ENCODE results near the gene MICAL3.

MICAL3 gene

DNA sequence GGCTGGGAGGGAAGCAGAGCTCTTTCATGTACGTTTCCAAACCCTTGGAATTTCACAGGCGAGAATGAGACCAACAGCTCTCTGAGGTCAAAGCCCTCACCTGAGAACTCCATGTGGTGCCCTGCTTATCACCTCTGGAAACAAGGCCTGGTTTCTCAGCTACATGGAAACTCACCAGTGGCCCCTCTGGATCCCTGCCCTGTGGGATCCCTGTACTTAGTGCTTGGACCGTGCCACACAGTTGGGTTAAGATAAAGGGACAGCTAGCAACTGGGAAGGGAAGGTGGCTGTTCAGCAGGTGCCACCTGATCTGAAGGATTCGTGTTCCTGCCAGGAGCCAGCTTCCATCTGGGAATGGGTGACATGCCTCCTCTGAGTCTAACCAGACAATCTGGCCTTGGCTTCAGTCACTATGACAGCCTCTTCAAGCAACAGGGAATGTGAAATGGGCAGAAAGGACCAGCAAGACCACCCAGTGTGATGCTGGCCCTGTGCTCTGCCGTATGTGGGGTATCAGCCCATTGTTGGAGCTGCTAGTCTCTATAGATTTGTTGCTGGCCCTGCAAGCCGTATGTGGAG, 195.8 kb downstream of the MICAL3 start:
- DNase-seq: no peak

DNA sequence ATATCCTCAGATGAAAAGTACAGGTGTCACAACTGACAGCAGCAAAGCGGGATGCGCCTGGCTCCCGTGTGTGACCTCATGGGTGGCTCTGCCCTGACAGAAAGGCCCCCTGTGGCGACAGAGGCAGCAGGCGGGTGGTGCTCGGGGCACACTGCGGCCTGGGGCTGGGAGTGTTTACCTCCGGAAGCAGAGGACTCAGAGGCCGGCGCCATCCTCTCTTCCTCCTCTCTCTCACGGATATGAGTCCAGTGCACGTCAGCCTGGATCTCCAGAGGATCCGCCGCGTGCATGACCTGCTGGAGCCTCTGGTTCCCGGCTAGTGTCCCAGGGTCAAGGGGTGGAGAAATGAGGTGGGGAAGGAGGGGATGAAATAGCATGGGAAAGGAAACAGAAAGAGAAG, 196.9 kb downstream of the MICAL3 start:
- no peak for DNase-seq

DNA sequence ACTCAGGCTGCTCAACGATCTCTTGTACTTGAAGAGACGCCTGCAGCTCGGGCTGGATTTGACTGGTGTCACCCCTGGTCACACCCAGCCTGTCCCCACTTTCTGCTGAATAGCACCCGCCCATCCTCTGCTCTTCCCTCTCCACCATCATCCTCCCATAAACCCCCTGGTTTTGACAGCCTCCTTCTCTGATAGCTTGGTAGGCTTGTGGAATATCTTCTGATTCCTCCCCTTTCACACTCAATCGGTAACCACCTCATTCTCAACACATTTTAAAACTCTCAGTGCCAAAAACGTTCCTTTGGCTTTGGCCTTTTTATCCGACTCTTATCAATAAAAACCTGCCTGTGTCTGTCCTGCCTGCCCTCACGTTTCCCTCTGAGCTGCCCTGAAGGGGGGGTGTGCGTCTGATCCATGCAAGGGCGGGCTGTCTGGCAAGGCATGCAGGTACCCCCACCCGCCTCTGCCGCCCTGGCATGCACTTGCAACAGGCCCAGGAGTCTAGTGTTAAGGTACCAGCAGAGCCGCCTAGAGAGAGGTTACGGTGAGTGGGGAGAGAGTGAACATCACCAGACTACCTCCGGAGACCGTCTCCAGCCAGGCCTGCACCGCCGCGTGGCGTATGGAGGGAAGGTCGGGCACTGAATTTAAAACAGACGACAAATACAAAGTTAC, 198.3 kb downstream of the MICAL3 start:
- no peak for DNase-seq

DNA sequence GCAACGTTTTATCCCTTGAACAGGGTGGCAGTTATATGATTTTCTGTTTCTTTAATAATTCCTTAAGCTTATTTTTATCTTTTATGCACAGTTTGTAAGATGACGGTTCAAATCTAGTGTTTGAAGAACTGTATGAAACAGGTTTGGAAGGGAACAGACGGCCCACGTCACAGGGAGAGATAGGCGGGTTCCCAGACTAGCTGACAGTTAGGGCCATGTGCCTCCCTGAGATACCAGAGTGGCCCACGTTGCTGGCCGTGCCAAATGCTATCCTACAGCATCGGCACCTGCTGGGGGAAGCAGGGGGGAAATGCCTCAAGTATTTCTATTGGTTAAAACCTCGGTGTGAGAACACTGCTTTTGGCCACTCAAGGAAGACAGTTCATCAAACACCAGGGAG, 199.9 kb downstream of the MICAL3 start:
- no peak for DNase-seq

DNA sequence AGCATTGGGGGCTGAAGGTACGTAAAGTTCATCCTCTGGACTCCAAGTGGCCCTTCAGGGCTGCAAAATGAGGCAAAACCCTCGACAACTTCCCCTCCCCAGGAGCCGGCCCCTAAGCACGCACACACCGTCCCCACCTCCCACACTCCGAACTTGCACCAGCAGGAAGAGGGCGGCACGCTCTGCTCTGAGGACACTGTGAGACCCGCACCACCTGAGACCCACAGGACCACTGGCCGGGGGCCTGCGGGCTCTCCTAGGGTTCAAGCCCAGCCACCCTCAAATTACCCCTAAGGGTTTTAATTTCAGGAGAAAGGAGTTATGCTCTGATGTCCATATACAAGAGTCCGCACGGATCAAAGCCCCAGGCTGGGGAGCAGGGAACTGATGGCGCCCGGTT, 200.4 kb downstream of the MICAL3 start:
- no peak for DNase-seq

DNA sequence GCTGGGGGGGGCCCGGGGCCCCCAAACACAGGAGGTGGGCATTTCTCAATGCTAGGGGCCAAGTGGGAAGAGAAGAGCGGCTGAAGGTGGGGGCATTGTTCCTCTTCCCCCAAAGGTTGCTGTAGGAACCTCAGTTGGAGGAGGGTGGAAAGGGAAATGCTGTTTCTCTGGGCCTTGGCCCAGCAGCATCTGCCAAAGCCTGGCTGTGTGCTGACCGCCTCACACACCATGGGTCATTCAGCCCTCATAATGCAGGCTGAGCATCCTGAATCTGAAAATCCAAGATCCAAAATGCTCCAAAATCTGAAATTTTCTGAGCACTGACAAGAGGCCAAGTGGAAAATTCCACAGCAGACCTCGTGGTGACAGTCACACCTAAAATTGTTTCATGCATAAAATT, 201.1 kb downstream of the MICAL3 start:
- no peak for DNase-seq

DNA sequence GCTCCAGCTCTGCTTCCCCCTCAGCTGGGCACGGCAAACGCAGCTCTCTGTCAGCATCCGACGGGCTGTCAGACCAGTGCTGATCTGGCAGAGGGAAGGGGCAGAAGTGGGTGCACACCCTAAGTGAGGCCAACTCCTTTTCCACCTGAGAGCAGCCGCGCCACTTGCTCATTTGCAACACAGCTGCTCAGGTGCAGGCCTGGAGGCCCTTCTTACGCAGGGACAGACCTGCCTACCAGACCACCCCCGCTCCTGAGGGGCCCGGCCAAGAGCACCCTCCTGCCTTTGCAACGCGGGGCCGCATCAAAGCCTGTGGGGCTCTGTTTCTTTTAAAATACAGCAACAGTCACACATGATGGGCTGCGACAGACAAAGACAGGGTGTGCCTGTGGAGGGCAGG, 202.3 kb downstream of the MICAL3 start:
- DNase-seq: no peak

DNA sequence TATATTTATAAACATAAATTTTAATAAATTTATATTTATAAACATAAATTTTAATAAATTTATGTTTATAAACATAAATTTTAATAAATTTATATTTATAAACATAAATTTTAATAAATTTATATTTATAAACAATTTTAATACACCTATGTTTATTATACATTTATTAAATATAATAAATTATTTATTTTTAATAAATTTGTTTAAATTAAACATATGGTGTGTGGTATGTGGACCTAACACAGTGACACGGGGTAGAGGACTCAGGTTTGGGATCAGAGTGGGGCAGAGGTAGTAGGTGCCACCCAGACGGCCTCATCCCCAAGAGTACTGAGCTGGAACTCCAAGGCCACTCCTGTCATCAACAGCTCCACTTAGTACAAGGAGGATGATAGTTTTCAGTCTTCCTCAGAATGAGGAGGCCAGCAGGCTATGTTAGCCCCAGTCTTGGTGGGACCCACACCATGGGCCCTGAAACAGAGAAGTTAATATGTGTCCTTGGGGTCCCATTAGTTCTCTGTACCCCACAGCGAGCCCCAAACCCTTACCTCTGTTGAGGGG, 203.4 kb downstream of the MICAL3 start:
- no peak for DNase-seq

DNA sequence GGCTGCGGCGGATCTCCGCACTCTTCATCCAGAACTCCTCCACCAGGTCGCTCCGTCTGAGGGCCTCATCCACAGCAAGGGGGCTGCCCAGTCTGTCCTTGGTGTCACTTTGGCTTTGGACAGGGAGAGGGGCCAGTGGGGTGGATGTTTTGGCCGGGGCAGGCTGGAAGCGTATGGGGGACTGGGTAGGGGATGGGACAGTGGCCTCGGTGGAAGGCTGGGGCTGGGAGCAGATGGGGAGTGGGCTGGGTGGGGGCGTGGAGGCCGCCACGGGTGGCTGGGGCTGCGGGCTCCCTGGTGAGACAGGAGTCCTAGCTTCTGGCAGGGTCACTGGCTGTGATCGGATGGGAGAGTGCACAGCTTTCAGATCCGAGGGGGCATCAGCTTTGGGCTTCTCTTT, 205.7 kb downstream of the MICAL3 start:
- DNase-seq: no peak

DNA sequence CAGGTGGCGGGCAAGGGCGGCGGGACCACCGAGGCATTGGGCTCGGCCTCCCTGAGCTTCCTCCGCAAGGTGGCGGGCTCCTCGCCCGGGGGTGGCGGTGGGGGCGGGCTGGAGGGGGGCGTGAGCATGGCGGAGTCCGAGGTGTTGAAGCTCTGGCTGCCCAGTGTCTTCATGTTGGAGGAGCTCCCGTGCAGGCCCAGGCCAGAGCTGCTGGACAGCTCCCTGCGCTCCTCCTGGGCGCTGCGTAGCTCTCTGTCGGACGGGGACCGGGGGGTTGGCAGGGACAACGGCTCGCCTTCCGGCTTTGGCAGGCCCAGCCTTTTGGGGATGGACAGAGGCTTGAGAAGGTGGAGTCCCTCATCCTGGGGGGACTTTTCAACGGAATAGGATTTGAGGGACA, 206.2 kb downstream of the MICAL3 start:
- no peak for DNase-seq

DNA sequence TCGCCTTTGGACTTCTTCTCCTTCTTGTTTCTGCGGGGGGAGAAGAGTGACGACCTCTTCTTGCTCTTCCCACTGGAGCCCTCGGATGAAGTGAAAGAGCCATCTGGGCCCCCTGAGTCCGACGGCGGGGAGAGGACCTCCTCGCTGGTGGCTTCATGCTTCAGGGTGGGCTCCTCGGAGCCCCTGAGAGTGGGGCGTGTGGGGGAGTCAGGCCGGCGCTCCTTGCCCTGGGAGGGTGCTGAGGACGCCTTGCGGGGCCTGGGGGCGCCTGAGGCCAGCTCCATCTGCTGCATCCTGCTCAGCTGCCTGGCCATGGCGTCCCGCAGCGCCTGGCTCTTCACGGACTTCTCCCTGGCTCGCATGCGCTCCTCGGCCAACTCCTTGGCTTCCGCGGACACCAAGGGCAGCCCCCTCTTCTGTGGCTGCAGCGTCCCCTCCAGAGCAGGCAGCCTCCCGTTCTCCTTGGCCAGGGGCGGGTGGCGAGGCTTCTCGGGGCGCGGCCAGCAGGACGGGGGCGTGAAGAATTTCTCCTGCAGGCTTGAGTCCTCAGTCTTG, 206.8 kb downstream of the MICAL3 start:
- no peak for DNase-seq

DNA sequence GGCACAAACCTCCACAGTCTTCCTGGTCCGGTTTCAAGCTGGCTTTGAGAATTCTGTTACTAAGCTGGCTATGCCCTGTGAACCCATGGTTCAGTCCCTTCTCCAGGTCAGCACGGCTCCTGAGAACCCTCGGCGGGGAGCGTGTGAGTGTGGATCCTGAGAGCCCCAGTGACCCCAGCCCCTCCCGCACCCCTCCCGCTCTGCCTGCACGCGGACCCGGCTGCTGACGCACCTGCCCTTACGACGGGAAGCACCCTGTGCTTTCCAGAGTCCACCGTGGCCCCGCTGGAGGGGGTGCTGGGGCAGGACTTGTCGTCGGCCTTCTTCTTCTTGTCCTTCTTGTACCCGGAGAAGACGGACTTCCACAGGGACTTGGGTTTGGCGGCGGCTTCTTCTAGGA, 207.3 kb downstream of the MICAL3 start:
- no peak for DNase-seq

DNA sequence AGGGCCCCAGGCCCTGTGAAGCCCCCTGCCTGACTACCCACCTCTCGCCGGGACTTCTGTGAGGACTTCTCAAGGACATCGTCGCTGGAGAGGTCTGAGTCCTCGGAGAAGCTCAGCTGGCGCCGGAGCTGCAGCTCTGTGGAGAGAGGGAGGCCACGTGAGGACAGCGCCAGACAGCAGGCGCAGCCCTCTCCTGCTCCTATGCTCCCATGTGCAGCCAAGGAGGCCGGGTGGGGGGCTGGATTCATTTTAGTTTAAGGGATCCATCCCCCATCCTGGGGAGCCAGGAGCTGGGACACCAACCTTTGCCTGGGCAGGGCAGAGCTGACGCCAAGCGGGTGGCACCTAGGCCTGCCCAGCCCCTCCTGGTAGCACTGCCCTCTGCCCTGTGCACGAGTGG, 207.7 kb downstream of the MICAL3 start:
- no peak for DNase-seq

DNA sequence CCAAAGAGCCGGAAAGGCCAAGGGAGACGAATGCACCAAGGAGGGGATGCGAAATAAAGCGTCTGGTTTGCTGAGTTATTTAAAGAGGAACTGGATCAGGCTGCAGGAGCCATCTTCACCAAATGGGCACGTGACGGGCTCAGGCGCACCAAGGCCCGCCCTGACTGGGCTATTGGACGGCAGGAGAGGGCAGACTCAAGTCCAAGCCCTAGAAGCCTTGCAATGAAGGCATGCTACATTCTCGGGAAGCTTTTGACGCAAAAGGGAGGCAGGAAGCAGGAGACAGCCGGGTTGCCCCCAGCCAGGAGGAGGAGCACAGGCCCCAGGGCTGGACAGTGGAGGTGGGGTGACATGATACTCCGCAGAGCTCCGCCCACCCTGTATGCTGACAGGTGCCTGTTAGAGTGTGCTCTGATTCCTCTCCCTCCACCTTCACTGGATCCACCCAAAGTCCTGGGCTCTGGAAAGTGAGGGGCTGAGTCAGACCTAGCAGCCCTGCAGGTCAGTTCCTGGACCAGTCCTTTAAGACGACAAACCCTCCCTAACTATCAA, 208.6 kb downstream of the MICAL3 start:
- no peak for DNase-seq

DNA sequence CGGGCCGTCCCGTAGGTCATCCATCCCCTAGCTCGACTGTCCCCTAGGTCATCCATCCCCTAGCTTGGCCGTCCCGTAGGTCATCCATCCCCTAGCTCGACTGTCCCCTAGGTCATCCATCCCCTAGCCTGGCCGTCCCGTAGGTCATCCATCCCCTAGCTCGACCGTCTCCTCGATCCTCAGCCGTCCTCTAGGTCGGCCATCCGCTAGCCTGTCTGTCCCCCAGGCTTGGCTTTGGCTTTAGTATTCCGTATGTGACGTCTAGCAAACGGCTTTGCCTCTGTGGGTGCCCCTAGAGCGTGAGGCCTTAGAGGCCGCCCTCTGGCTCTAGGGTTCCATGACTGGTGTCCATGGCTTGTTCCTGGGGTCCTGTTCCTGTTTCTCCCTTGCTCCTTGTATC, 209.5 kb downstream of the MICAL3 start:
- DNase-seq: no peak

DNA sequence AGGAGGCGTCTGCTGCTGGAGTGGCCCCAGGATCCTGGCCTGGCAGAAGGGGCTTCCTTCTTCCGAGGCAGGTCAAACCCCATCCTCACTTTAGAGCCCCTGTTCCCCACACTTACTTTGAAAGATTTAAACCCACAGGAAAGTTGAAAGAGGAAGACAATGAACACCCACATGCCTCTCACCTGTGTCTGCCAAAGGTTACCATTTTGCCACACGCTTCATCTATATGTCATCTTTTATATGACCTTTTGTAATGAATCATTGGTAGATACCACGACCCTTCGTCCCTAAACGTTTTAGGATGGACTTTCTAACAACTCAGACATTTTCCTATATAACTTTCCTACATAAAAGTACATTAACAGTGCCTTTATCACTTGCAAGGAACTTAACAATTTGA, 210.3 kb downstream of the MICAL3 start:
- DNase-seq: no peak

DNA sequence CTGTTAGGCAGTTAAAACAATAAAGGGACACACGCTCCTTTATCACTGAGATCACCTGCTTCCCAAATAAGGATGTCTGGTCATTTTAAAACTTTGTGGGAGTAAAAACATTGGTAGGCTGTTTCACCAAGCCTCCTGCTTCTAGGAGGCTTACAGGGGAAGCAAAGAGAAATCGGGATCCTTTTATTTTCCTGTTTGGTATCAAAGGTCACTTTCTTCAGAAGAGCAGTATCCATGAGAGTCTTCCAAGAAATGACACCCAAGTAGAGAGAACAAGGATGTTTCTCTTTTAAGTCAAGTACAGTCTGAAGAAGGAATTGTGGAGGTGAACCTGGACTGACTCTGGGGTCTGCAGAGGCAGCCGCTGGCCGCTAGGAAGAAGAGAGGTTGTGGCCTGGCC, 213.2 kb downstream of the MICAL3 start:
- DNase-seq: no peak

DNA sequence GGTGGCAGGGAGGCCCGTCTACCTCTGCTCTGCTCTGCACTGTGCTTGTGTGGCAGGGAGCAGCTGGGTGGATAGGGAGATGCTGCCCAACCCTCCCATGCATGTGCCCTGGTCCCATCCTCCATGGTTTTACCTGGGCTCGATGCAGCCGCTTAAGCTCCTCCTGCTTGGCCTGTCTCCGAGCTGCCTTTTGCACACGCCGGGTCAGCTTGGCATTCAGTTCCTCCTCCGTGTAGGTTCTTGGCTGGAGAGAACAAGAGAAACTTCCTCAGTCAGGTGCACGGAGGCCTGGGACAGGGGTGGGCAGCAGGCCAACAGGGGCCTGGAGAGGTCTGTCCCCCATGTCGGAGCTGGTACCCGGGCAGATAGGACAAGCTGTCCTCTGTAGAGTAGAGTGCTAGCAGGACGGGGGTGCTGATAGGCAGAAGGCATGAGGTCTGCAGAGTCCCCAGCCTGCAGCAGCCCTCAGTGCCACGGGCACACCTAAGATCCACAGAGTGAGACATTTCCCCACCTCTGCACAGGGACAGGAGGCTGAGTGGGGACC, 213.7 kb downstream of the MICAL3 start:
- DNase-seq: no peak

DNA sequence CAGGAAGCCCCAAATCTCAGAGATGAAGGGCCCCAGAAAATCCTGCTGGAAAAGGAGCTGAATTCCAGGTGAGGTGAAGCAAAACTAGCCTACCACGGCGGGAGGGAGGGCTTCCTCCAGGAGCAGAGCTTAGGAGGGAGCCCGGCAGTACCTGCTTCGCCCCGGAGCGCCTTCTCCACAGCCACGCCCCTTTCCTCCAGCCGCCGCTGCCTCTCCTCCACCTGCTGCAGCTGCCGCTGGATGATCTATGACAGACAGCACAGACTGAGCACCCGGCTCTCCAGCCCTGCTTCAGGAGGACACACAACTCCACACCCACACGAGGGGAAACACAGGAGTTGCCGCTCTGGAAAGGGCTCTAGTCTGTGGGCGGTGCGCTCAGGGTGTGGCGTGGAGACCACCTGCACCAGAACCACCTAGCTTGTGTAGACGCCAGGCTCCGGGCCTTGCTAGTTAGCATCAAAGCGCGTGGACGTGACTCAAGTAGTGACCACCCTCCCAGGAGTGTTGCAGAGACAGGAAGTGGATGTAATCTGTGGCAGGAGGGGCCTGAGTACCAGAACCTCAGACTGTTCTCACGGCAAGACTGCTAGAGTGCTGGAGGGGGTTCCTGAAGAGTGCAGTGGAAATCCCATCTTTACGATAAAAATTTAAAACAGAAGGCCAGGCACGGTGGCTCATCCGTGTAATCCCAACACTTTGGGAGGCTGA, 215.5 kb downstream of the MICAL3 start:
- DNase-seq: no peak

DNA sequence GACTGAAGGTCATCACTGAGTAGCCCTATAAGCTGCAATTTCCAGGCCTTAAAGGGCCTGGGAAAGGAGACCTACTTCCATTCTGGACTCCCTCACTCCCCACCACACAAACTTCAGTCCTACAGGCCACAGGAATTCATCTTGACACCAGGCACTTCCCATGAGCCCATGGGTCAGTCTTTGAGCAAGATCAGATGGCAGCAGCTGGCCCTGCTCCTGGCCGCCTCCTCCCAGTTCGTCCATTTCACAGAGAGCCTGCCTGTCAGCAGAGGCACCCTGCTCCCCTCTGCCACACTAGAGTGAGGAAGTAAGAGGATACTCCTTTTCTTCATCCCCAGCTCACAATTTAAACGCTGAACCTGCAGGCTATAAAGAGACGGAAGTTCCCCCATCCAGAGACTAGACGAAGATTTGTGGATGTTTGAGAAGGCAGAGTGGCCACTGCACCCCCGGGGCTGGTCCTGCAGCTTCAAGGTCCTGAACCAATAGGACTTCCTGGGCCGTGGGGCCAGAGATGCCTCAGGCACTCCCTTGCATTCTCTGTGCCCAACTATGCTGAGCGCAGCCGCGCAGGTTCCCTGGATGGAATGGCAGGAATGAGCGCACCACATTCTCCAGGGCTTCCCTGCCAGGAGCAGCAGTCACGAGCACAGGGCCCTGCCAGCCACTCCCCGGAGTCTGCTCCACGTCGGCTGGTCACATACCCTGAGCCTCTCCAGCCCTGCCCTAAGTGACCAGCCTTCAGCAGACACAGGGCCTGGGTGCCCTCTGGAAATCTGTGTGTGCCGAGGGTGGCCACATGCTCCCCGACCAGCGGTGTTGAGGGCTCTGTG, 216.6 kb downstream of the MICAL3 start:
- DNase-seq: no peak

DNA sequence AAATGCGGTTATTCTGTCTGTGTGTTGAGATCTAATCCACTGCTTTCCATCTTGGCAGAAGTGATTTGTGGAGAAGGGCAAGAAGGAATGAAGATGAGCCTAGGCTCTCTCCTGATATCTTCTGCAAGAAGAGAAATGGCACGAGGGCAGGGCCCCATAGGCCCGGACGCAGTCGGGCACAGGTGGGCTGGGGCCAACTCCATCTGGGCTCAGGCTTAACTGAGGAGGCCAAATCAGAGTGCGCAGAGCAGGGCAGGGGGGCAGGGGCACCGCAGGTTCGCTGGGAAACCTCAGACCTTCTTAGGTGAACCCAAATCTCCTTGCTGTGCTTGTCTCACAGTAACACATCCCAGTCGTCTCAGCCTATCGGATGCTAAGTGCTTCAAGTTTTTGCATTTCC, 217.3 kb downstream of the MICAL3 start:
- DNase-seq: no peak

DNA sequence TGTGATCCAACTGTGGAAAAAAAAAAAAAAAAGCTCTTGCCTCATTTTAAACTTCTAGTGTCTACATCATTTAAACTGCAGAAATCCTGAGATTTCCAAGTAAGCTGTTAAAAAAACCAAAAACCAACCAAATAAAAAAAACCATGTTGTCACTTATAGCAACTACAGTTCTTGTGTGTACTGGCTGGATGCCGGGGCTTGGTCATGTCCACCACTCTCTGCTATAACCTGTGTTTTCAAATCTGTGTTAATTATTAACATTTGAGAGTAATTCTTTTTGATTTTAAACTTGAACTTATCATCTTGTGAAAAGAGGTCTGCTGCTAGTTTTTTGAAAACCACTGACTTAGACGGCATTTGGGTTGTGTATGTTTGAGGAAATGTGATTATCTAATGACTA, 217.9 kb downstream of the MICAL3 start:
- DNase-seq: no peak
